WI38 (cell line): ENCODE data around the gene FGFBP2.

Experiments
- H3K4me3 ChIP-seq: 2 replicates; pipeline ENCODE4 v1.5.1; 2011; ENCODE audit warnings: low read depth, mild to moderate bottlenecking, control low read depth, low read length
- TF ChIP-seq, protein P1 (sequence below): IDR thresholded peaks from 2 replicates; pipeline ENCODE4 v1.5.1; 2012; ENCODE audit warnings: low read depth, mild to moderate bottlenecking, control low read depth, low read length

The FGFBP2 gene

DNA sequence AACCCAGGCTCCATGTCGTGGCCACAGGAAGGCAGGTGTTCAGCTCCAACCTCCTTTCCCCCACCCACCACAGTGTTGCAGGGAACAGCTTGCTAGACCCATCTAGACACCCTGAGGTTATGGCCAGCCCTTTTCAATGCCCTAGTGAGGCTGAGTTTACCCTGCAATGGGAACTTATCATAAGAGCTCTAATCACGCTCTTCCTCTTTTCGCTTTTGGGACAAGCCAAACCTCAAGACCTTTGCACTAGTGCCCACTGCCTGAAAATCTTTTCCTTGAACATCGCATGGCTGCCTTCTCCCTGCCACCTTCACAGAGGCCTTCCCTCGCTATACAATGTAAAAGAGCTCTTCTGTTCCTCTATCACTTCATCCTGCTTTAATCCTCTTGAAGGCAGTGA is 2.4 kb upstream of the FGFBP2 start:
- TF ChIP-seq, protein P1, sequence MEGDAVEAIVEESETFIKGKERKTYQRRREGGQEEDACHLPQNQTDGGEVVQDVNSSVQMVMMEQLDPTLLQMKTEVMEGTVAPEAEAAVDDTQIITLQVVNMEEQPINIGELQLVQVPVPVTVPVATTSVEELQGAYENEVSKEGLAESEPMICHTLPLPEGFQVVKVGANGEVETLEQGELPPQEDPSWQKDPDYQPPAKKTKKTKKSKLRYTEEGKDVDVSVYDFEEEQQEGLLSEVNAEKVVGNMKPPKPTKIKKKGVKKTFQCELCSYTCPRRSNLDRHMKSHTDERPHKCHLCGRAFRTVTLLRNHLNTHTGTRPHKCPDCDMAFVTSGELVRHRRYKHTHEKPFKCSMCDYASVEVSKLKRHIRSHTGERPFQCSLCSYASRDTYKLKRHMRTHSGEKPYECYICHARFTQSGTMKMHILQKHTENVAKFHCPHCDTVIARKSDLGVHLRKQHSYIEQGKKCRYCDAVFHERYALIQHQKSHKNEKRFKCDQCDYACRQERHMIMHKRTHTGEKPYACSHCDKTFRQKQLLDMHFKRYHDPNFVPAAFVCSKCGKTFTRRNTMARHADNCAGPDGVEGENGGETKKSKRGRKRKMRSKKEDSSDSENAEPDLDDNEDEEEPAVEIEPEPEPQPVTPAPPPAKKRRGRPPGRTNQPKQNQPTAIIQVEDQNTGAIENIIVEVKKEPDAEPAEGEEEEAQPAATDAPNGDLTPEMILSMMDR, result no peak

DNA sequence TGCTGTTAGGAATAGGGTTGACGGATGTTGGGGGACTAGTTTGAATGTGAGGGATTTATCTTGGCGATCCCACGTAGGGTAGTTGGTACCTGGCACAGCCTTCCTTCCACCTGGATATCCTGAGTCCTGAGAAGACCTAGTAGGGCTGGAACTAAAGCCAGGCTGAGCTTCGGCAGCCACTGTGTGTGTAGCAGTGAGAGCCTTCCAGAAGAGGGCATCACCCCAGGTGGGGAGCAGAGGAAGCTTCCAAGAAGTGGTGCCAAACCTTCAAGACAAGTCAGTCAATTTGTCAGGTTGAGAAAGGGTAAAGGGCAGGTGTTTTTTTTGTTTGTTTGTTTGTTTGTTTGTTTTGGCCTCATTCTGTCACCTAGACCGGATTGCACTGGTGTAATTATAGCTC is 1.2 kb upstream of the FGFBP2 start:
- TF ChIP-seq, protein P1, result no peak
- no peak overlapping the region for H3K4me3 ChIP-seq

More for the DNA sequence above, 2.4 kb upstream of the FGFBP2 start:
- H3K4me3 ChIP-seq, result no peak overlapping the region

DNA sequence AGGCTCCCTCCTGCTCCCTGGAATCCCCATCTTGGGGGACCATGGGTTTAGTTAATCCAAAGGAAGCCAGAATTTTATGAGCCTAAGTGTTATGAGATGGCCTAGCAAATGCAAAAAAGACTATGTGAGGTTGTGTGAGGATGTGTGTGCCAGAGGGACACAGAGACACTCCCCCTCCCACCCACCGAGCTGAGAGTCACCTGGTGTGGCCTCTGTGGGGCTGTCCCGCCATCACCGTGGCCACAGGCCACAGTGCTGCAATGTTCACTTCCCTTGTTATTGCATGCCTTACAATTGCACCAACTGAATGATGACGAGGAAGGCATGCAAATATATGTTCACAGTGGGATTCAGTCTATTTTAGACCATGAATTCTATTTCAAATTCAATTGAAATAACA is 601 bp upstream of the FGFBP2 start:
- TF ChIP-seq, protein P1, result no peak
- no peak overlapping the region for H3K4me3 ChIP-seq

DNA sequence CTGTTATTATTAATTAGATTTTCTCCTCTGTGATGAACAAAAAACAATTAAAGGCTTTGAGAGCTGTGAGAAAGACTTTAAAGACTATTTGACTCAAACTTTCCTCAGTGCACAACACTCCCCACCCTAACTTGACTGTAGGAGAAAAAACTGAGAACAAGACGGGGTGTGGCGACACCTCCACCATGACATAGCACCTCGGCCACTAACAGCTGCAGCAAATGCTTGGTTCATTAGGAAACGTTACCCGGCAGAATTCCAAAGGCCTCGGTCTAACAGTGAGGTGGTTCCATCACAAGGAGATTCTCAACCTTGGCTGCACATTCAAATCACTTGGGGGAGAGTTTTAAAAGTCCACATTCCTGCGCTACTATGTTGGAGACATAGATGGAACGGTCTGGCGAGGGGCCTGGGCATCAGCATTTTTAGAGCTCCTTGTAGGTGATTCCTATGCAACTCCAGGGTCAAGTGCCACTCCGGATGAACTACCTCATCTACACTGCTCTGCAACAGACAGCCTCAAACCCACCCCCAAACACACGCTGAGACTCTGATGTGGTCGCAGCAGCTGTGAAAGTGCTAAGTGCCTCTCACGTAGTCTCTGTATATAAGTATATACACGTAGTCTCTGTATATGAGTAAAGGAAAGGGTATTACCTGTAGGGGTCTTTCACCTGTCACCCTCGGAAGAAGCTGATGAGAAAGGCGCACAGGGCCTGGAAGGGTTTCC is 1.0 kb downstream of the FGFBP2 start:
- TF ChIP-seq, protein P1, result no peak
- H3K4me3 ChIP-seq, result no peak overlapping the region

DNA sequence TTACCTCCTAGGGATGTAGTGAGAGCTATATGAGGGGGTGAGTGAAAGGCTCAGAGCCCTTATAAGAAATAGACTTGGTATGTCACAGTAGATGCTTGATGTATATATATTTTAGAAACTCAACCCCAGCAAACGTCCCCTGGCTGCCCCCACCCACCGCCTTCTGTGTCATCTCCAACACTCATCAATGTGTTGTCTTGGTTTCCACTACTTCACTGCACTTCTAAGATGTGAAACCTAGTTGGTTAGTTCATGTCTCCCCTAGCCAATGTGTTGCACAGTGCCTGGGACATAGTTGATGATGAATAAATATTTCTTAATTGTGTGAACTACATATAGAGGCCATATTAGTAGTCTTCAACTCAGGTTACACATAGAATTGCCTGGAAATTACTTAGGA is 4.4 kb downstream of the FGFBP2 start:
- H3K4me3 ChIP-seq, result no peak overlapping the region
- TF ChIP-seq, protein P1, result no peak

DNA sequence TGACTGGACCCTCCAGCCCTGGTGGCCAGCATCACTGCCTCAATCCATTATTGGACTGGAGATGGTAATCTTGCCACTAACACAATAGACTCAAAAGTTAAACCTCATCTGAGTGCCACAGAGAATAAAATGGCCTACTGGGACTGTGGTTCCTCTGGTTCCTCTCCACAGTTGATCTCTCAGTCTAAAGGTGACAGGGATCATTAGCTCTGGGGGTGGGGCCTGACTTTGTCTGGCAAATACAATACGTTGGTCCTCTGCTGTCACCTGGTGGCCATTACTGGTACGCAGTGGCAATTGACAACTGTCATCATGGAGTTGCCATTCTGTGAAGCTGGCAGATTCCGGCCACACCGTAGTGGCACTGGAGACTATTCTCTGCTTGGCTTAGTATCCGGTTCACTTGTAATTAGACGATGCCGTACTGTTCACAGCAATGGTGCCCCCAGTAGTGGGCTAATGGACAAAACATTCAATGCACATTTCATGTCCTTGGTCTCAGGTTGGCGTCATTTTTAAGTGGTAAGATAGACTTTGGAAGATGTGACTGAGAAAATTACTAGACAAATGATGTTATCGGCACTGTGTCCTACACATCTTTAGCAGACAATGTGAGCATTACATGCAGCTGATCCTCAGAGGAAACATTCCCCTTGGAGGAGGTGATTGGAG is 6.7 kb downstream of the FGFBP2 start:
- H3K4me3 ChIP-seq, result no peak overlapping the region

DNA sequence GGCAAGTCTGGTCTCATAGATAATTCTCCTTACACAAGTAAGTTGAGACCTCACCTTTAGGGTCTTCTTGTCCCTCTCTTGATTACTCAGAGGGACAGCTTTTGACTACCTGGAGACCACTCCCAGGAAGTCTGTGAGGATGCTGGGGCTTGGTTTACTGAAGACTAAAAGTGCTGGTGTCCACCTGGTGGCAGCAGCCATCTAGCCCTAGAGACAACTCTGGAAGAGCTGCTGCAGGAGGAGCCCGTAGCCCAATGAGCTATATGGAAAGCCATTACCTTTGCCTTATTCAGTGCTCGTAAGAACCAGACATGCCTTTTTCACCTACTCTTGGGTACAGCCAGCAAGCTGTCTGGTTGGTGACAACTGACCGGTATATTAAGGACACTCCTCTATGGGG is 7.3 kb downstream of the FGFBP2 start:
- TF ChIP-seq, protein P1, result 0 out of 2 replicates have a peak, but pooled peaks have one; percentile 15
- H3K4me3 ChIP-seq, result no peak overlapping the region

More for the DNA sequence above, 6.7 kb downstream of the FGFBP2 start:
- TF ChIP-seq, protein P1, result peak; percentile 94
